ENCODE results near the gene SERP2.

SERP2 gene

DNA sequence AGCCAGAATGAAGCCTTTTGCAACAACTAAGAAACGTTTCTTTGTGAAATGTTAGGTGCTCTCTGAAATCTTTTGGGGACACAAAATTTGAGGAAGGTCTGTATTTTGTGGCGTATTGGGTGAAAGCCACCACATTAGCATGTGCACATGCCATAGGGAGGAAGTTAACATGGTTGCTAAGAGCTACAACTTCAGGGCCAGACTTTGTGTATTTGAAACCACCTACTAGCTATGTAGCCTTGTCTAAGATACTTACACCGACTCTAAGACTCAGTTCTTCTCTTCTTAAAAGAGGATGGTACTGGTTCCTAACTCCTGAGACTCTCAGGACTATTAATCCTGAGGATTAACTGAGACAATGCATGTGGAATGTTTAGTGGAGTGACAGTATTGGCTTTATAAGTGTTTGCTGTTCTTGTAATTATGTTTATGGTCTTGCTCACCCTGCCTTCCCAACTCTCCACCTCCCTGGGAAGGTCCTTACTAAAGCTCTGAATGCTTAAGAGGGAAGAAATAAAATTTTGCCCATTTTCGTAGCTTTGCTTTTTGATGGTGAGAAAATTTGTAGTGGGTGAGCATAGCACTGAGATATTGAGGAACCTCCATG, 15.5 kb downstream of the SERP2 start:
- no peak for DNase-seq (ENCODE audit: low spot score)

DNA sequence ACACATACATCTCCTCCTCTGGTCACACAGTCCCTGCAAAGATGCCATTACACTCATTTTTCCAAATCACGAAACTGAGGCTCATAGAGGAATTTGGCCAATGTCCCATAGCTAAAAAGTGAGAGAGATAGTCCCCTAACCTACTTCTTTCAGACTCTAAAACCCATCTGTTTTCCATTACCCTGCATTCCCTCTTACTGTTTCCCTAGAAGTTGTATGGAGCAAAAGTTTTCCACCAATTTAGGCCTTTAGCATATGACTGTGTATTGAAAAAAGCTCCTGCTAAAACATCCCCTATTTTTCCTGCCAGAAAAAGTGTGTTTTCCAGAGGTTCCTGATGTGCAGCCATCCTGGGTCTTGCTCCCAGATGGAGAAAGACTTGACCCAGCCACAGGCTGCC, 16.3 kb downstream of the SERP2 start:
- no peak for DNase-seq (ENCODE audit: low spot score)

DNA sequence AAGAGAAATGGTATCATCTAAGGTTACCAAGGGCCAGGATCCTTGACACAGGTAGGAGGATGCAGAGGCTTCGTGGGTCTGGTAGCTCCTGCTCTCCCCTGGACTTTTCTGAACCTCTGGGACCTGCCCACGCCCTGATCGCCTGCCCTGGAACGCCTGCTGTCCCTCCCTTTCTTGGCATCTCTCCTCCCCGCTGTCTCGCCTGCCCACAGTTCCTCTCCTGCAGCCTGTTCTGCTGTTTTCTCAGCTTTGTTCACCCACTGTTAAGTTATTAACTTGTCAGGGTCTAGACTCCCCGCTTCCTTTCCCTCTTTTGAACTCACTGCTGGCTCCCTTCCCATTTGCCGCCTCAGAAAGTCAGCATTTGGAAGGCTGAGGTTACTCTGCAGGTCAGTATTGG, 19.8 kb downstream of the SERP2 start:
- DNase-seq (ENCODE audit: low spot score), result no peak

- DNase-seq (ENCODE audit: low spot score), result no peak
Measured at GRCh38 chr13:44394658-44395057, 21.0 kb downstream of the SERP2 start.

- no peak for DNase-seq (ENCODE audit: low spot score)
Measured at GRCh38 chr13:44395976-44396694, 22.5 kb downstream of the SERP2 start.

DNA sequence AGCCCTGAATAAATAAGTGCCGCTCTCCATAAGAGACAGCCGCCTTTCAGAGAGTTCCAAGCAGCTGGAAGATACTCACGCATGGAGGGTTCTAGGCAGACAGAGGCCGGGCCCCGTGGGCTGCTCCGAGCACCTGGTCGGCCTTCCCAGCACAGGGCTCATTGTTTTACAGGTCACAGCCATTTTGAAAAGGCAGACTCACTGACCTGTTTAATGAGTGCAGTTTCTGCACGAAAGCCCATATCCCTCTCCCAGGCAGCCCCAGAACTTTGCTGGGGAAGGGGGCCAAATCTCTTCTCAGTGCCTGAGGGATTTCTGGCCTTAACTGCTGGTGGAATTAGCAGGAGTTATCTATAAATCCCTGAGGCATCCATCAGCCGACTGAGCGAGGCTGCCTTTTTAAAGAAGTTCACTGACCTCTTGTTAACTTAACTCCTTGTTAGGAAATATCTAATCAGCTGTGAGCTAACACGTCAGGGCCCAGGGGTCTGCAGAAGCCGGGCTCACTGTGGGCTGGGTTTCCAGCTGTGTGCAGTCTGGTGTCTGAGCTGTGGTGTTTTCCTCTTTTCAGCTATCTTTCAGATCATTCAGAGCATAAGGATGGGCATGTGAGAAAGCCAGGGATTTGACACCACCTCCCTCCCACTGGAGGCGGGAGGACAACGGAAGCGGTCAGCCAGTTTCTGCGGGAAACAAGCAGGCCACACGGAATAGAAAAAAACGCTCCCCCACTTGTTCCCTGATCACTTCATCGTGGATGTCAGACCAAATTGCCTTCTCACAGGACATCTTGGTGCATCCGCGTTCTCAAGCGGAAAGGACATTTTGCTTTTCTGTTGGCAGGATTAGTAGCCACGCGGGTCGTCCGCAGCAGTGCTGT, 23.3 kb downstream of the SERP2 start:
- DNase-seq (ENCODE audit: low spot score), result no peak

GRCh38 chr13:44397766-44398223, 24.2 kb downstream of the SERP2 start:
- DNase-seq (ENCODE audit: low spot score), result no peak

GRCh38 chr13:44398606-44399005, 25.0 kb downstream of the SERP2 start:
- no peak for DNase-seq (ENCODE audit: low spot score)

DNA sequence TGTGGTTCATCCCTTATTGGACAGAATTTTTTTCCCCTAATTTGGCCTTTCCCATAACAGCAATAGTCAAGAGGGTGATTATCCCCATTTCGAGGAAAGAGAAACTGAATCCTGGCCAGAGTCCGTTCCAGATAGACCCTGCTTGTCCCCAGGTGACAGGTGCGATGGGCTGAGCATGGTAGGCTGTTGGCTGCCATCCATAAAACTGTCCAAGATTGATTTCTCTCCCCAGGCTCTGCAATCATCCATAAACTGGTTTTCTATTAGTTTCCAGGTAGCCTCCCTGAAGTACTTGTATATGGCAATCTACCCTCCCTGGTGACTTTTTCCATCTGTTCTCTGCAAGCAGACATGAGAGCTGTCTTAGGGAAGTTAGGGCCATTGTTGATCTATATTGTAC, 25.4 kb downstream of the SERP2 start:
- no peak for DNase-seq (ENCODE audit: low spot score)

DNA sequence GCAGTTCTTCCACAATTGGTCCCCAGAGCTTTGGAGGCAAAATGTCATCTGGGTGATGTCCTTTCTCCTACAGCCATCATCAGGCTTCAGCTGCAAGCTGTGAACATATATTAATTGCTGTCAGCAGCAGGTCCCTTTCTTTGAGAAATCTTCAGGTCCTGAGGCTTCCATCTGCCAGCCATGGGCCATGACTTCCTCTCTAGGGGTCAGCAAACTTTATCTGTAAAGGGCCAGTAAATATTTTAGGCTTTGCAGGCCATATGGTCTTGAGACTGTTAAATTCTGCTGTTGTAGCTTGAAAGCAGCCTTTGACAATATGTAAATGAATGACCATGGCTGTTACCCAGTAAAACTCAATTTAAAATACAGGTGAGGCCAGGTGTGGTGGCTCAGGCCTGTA, 27.1 kb downstream of the SERP2 start:
- DNase-seq (ENCODE audit: low spot score), result no peak

DNA sequence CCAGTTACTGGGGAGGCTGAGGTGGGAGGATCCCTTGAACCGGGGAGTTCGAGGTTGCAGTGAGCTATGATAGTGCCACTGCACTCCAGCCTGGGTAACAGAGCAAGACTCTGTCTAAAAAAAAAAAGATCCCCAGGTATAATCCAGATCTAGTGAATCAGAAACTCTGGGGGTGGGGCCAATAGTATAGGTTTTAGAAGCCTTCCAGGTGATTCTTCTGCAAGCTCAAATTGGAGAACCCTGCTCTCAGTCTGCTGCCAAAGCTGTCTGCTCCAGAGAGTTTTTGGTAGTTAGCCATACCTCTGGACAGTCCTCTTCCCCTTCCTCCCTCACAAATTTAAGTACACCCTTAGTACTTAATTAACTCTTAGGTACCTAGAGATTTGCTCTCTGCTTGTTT, 28.0 kb downstream of the SERP2 start:
- no peak for DNase-seq (ENCODE audit: low spot score)

DNA sequence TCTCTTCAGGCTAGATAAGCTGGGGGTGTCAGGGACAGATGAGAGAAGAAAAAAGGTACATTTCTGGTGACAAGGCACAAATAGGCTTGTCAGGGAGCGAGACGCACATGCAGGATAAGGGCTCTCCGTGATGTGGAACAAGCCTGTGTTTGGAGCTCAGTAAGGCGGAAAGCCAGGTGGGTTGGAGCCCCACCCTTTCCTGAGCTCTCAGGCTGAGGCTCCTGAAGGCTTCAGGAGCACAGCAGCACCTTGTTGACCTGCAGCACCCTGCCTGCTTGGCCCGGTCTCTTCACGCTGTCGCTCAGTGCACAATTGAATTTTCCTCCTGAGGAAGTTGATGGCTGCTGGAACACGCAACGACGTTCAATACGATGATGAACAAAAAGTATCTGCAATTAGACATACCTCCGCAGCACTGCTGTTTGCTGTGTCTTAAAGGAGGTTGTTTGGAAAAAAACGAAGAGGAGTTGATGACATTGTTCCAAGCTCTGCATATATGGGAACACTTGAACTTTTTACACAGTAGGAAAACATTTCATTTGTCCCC, 29.3 kb downstream of the SERP2 start:
- DNase-seq (ENCODE audit: low spot score), result no peak

GRCh38 chr13:44403461-44404056, 29.9 kb downstream of the SERP2 start:
- no peak for DNase-seq (ENCODE audit: low spot score)

- DNase-seq (ENCODE audit: low spot score), result no peak
Measured at GRCh38 chr13:44404261-44405132, 30.9 kb downstream of the SERP2 start.

DNA sequence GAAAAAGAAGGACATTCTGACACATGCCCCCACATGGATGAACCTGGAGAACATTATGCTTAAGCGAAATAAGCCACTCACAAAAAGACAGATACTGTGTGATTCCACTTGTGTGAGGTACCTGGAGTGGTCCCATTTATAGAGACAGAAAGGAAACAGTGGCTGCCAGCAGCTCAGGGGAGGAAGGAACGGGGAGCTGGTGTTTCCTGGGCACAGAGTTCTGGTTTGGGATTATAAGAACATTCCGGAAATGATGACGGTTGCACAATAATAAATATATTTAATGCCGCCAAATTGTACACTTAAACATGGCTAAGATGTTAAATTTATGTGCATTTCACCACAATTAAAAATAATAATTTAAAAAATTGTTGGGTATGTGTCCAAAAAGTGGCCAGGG, 33.0 kb downstream of the SERP2 start:
- no peak for DNase-seq (ENCODE audit: low spot score)

DNA sequence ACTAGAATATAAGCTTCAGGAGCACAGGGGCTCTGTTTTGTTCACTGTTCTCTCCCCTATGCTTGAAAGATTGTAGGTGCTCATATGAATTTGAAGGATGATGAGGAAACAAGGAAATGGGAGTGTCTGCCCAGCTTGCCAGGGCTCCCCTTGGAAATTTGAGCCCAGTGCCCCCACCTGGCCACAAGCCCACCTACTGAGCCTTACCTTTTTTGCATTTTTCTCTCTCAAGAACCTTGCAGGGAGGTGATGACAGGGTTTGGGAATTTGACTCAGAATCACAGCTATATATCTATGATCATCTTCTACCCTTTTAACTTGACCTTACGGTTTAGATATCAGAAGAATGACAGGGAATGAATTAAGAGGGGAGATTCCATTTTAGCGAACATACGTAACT, 33.8 kb downstream of the SERP2 start:
- no peak for DNase-seq (ENCODE audit: low spot score)

DNA sequence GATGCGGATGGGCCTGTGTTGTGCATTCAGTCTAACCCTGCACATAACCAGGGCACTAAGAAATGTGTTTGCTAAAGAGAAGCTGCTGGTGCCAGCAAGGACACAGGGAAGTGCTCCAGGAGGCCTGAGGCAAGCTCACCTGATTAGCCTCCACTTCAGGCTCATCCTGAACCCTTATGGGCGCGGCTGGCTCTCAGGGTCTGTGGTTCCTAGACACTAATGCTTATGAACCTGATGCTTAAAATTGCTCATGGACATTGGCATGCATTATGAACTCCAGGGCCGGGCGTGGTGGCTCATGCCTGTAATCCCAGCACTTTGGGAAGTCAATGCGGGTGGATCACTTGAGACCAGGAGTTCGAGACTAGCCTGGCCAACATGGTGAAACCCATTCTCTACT, 34.3 kb downstream of the SERP2 start:
- DNase-seq (ENCODE audit: low spot score), result no peak

- DNase-seq (ENCODE audit: low spot score), result no peak
Measured at GRCh38 chr13:44409595-44409994, 36.0 kb downstream of the SERP2 start.

- no peak for DNase-seq (ENCODE audit: low spot score)
Measured at GRCh38 chr13:44410328-44410859, 36.8 kb downstream of the SERP2 start.

- DNase-seq (ENCODE audit: low spot score), result no peak
Measured at GRCh38 chr13:44411841-44412240, 38.2 kb downstream of the SERP2 start.

DNA sequence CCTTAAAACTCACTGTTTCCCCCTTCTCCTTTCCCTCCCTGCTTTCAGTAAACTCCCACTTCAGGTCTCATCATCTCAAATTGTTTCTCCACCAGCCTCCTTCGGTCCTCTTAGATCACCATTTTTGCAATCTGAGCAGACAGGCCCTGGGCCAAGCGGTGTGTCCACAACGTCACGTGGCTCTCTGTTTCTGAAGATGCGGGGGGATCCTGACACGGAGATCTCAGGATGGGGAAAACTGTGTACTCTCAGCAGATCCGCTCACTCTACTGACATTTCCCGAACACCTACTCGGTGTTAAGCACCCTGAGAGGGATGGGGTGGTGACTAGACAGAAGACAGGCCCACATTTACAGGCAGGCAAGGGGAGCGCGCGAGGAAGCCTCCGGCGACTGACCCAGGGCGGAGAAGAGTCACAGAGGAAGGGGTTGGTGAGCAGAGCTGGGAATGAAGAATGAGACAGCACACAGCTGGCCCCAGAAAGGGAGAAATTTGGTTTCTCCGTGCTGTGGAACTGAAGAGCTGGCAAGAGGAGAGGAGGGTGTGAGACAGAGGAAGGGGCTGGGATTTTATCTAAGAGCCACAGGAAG, 38.8 kb downstream of the SERP2 start:
- no peak for DNase-seq (ENCODE audit: low spot score)

All from germinal center (tissue), 1 donor.